ENCODE data around the gene MDM2. TPM values are rescaled to one million over a fixed set of nuclear protein-coding genes. Genes with fewer than 3 reads are reported as not detected.

Gene MDM2
- total RNA-seq, 1 experiment from 2014 or later, result 86.4 TPM

DNA sequence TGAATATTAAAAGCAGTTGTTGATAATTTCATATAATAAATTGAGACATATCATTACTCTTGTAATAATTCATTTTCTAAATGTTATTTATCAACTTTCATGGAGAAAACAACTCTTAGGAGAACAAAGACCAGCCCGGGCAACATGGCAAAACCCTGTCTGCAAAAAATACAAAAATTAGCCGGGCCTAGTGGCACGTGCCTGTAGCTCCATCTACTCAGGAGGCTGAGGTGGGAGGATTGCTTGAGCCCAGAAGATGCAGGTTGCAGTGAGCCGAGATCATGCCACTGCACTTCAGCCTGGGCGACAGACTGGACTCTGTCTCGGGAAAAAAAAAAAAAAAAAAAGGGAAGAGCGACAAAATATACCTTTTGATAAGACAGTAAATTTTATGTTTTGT lies 40.8 kb upstream of the MDM2 start:
- H3K27me3 ChIP-seq (ENCODE audit: low read length), result no peaks in the 10 kb centered on the region
- intact Hi-C loops (cut with micrococcal nuclease), result no loop called here
- no peaks in the 10 kb centered on the region for H4K20me1 ChIP-seq (ENCODE audit: low read length)
- H3K79me2 ChIP-seq (ENCODE audit: low read length), result no peaks in the 10 kb centered on the region
- CTCF ChIA-PET, result no interaction called here
- DNase-seq (no peak), ATAC-seq (no peak)
- H2AFZ ChIP-seq (ENCODE audit: low read length), result no peak overlapping the region
- H3K9me2 ChIP-seq (replicated peaks; ENCODE audit: low read length), result no peaks in the 10 kb centered on the region
- no peak overlapping the region for H3K4me2 ChIP-seq (ENCODE audit: low read length)
- H3K27ac ChIP-seq (ENCODE audit: low read length), result no peak overlapping the region
- BruUV-seq (replicated peaks), result no TSS peak
- H3K4me3 ChIP-seq (ENCODE audit: low read length), result no peak overlapping the region
- no peaks in the 10 kb centered on the region for H3K9me3 ChIP-seq (ENCODE audit: low read length)
- no peak overlapping the region for H3K9ac ChIP-seq (ENCODE audit: low read length)
- no peaks in the 10 kb centered on the region for H3K36me3 ChIP-seq (ENCODE audit: low read depth, low read length)
- no peaks in the 10 kb centered on the region for H3F3A ChIP-seq (ENCODE audit: low read length, unreplicated experiment)
- POLR2A ChIA-PET (ENCODE audit: unreplicated experiment), result no interaction called here
- H3K4me1 ChIP-seq (ENCODE audit: insufficient read depth, low read length), result no peaks in the 10 kb centered on the region
- TF ChIP-seq EZH2 (IDR thresholded peaks at IDR 0.05; ENCODE audit: low read length, unreplicated experiment) (no peak), EZH2phosphoT487 (IDR thresholded peaks at IDR 0.05; ENCODE audit: borderline replicate concordance, low read length) (no peak)
- TF ChIP-seq, protein P1, sequence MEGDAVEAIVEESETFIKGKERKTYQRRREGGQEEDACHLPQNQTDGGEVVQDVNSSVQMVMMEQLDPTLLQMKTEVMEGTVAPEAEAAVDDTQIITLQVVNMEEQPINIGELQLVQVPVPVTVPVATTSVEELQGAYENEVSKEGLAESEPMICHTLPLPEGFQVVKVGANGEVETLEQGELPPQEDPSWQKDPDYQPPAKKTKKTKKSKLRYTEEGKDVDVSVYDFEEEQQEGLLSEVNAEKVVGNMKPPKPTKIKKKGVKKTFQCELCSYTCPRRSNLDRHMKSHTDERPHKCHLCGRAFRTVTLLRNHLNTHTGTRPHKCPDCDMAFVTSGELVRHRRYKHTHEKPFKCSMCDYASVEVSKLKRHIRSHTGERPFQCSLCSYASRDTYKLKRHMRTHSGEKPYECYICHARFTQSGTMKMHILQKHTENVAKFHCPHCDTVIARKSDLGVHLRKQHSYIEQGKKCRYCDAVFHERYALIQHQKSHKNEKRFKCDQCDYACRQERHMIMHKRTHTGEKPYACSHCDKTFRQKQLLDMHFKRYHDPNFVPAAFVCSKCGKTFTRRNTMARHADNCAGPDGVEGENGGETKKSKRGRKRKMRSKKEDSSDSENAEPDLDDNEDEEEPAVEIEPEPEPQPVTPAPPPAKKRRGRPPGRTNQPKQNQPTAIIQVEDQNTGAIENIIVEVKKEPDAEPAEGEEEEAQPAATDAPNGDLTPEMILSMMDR (conservative IDR thresholded peaks at IDR 0.05; ENCODE audit: low read depth, low read length), result no peak

DNA sequence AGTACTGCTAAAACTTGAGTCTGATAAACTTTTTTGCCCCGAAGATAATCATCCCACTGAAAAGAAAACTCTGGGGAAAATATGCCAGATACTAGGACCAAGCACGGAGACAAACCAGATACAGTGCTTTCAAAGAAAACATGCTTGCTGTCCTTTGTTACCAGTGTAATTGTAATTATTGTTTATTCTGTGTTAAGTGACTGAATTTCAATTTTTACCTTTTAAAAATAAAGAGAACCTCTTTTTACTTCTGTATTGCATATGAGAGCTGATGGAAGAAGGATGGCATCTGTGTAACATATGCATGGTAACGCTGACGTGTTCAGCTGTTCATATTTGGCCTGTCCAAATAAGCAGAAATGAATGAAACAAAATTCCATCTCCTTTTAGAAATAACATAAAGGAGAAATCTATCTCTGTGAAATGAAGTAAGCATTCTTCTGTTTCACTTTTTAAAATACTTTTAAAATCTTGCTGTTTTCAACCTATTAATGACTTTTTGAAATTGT lies 39.5 kb upstream of the MDM2 start:
- Histone ChIP-seq H3K79me2 (ENCODE audit: low read length) (no peaks in the 10 kb centered on the region), H3F3A (ENCODE audit: low read length, unreplicated experiment) (no peaks in the 10 kb centered on the region), H3K27me3 (ENCODE audit: low read length) (no peaks in the 10 kb centered on the region), H3K4me3 (ENCODE audit: low read length) (no peak overlapping the region), H3K36me3 (ENCODE audit: low read depth, low read length) (no peaks in the 10 kb centered on the region), H3K9ac (ENCODE audit: low read length) (no peak overlapping the region), H3K9me2 (replicated peaks; ENCODE audit: low read length) (no peaks in the 10 kb centered on the region), H3K4me1 (ENCODE audit: insufficient read depth, low read length) (no peaks in the 10 kb centered on the region), H3K9me3 (ENCODE audit: low read length) (no peaks in the 10 kb centered on the region), H3K27ac (ENCODE audit: low read length) (no peak overlapping the region), H3K4me2 (ENCODE audit: low read length) (no peak overlapping the region), H2AFZ (ENCODE audit: low read length) (no peak overlapping the region), H4K20me1 (ENCODE audit: low read length) (no peaks in the 10 kb centered on the region)
- DNase-seq (no peak), ATAC-seq (no peak)
- no TSS peak for BruUV-seq (replicated peaks)
- ChIA-PET CTCF (no interaction called here), POLR2A (ENCODE audit: unreplicated experiment) (no interaction called here)
- TF ChIP-seq EZH2phosphoT487 (IDR thresholded peaks at IDR 0.05; ENCODE audit: borderline replicate concordance, low read length) (no peak), EZH2 (IDR thresholded peaks at IDR 0.05; ENCODE audit: low read length, unreplicated experiment) (no peak)
- TF ChIP-seq, protein P1 (conservative IDR thresholded peaks at IDR 0.05; ENCODE audit: low read depth, low read length), result no peak
- intact Hi-C loops (cut with micrococcal nuclease), result no loop called here

DNA sequence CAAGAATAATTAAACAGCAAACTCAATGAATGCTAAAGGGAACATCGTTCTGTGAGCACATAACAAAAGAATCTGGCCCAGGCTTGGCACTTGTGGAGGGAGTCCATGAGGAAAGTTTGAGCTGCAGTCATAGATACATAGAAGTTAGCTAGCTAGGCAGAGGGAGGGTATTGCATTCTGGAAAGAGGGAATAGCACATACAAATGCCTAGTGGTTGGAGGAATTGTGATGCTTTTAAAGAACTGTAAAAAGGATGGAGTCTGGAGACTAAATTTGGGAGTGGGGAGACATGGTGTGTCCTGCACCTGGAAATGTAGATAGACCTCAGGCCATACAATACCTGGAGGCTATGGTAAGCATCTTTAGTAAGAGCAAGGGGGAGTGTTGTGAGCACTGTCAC lies 38.0 kb upstream of the MDM2 start:
- no peaks in the 10 kb centered on the region for H3K9me3 ChIP-seq (ENCODE audit: low read length)
- BruUV-seq (replicated peaks), result no TSS peak
- H2AFZ ChIP-seq (ENCODE audit: low read length), result no peak overlapping the region
- ChIA-PET CTCF (no interaction called here), POLR2A (ENCODE audit: unreplicated experiment) (no interaction called here)
- TF ChIP-seq, protein P1 (conservative IDR thresholded peaks at IDR 0.05; ENCODE audit: low read depth, low read length), result no peak
- TF ChIP-seq EZH2phosphoT487 (IDR thresholded peaks at IDR 0.05; ENCODE audit: borderline replicate concordance, low read length), result no peak
- no peak for TF ChIP-seq EZH2 (IDR thresholded peaks at IDR 0.05; ENCODE audit: low read length, unreplicated experiment)
- no peaks in the 10 kb centered on the region for H3K27me3 ChIP-seq (ENCODE audit: low read length)
- H3K36me3 ChIP-seq (ENCODE audit: low read depth, low read length), result no peaks in the 10 kb centered on the region
- H3K27ac ChIP-seq (ENCODE audit: low read length), result no peak overlapping the region
- no peaks in the 10 kb centered on the region for H3K9me2 ChIP-seq (replicated peaks; ENCODE audit: low read length)
- H3F3A ChIP-seq (ENCODE audit: low read length, unreplicated experiment), result no peaks in the 10 kb centered on the region
- no peak overlapping the region for H3K9ac ChIP-seq (ENCODE audit: low read length)
- DNase-seq, result no peak
- no peaks in the 10 kb centered on the region for H4K20me1 ChIP-seq (ENCODE audit: low read length)
- H3K79me2 ChIP-seq (ENCODE audit: low read length), result no peaks in the 10 kb centered on the region
- no peak overlapping the region for H3K4me3 ChIP-seq (ENCODE audit: low read length)
- no peak for ATAC-seq
- intact Hi-C loops (cut with micrococcal nuclease), result no loop called here
- H3K4me1 ChIP-seq (ENCODE audit: insufficient read depth, low read length), result no peaks in the 10 kb centered on the region
- H3K4me2 ChIP-seq (ENCODE audit: low read length), result no peak overlapping the region

Measured in PC-3 (cell line).